ENCODE data around the gene KLRK1. TPM values are rescaled to one million over a fixed set of nuclear protein-coding genes. Genes with fewer than 3 reads are reported as not detected.

Gene KLRK1
- total and polyA plus RNA-seq, 2 of the 4 experiments (the other 2 are of a cell fraction), result not detected

- no peak within 1 kb of the TSS for H2BK5ac ChIP-seq (ENCODE audit: low read depth, low read length, poor library complexity, severe bottlenecking)
- peaks cover 3% of the 10 kb centered on the region; the same call in 1 of the 2 replicates for H3K9me3 ChIP-seq (ENCODE audit: control insufficient read depth, insufficient read depth, low read length)
- H3K56ac ChIP-seq (ENCODE audit: extremely low read depth, insufficient read depth, low read length), result no peak within 1 kb of the TSS
- no peaks in the 10 kb centered on the region for H3K4me1 ChIP-seq (ENCODE audit: control insufficient read depth, insufficient read depth, low read length)
- no peak within 1 kb of the TSS for H4K8ac ChIP-seq (ENCODE audit: low read depth in 2 of 2, low read length in 2 of 2)
- no peak within 1 kb of the TSS for H2AK5ac ChIP-seq (ENCODE audit: low read depth, low read length)
- no TSS peak for BruUV-seq (replicated peaks)
- ChIA-PET CTCF (no interaction called here), POLR2A (ENCODE audit: unreplicated experiment) (no interaction called here)
- H2AK9ac ChIP-seq (replicated peaks; ENCODE audit: low read depth, low read length, poor library complexity), result no peak within 1 kb of the TSS
- H2BK120ac ChIP-seq (ENCODE audit: low read depth, low read length), result no peak within 1 kb of the TSS
- H3K36me3 ChIP-seq (ENCODE audit: control insufficient read depth, insufficient read depth, low read length), result no peaks in the 10 kb centered on the region
- ATAC-seq (ENCODE audit: low read depth) (peak; percentile 53; the same call in 1 of the 2 replicates), DNase-seq (peak; percentile 16)
- no peak within 1 kb of the TSS for H2BK15ac ChIP-seq (ENCODE audit: low read depth, low read length)
- no peak within 1 kb of the TSS for H4K91ac ChIP-seq (ENCODE audit: insufficient read depth, low read depth, low read length)
- in situ Hi-C loops (cut with MboI; ENCODE audit: low sequenced_read_pairs) (no loop called here), intact Hi-C loops (cut with micrococcal nuclease) (loop anchor here (10.0 kb wide), 1 partner anchor 45 kb away; the partner anchor contains the start of gene KLRC1), dilution Hi-C loops (cut with HindIII; ENCODE audit: low sequenced_read_pairs, unreplicated experiment) (no loop called here)
- no peak within 1 kb of the TSS for H3K23ac ChIP-seq (ENCODE audit: low read depth, low read length)
- H3K9ac ChIP-seq (ENCODE audit: low read depth, low read length), result no peak within 1 kb of the TSS
- H3K27me3 ChIP-seq (ENCODE audit: control insufficient read depth, insufficient read depth, low read length), result peaks cover 3% of the 10 kb centered on the region
- 80% methylated on average over 1 of the region's 1 CpG; no CpG with 5 or more reads in 1 of the 2 experiments for WGBS, 2 experiments (ENCODE audit: extremely low coverage in 2 of 2, insufficient read length in 1 of 2)
- no peaks in the 10 kb centered on the region for H3K9me1 ChIP-seq (ENCODE audit: insufficient read depth, low read length)
- H2AFZ ChIP-seq (replicated peaks; ENCODE audit: low read length, poor library complexity), result no peak within 1 kb of the TSS
- H3K79me1 ChIP-seq (ENCODE audit: low read depth in 1 of 2, low read length in 2 of 2), result no peaks in the 10 kb centered on the region
- H2BK20ac ChIP-seq (ENCODE audit: low read depth, low read length), result no peak within 1 kb of the TSS
- no peak within 1 kb of the TSS for H3K27ac ChIP-seq (ENCODE audit: insufficient read depth, low read length)
- no peak within 1 kb of the TSS for H3K4me2 ChIP-seq (ENCODE audit: low read depth, low read length)
- H4K5ac ChIP-seq (ENCODE audit: low read depth, low read length), result no peak within 1 kb of the TSS
- H3K4me3 ChIP-seq (ENCODE audit: insufficient read depth, low read depth, low read length), result no peak within 1 kb of the TSS
- no peaks in the 10 kb centered on the region for H4K20me1 ChIP-seq (ENCODE audit: insufficient read depth, low read length)
- no peak for TF ChIP-seq RFX5 (IDR thresholded peaks at IDR 0.05; ENCODE audit: low read depth, low read length)
- H3K18ac ChIP-seq (ENCODE audit: low read depth, low read length), result no peak within 1 kb of the TSS
- no peak within 1 kb of the TSS for H3K14ac ChIP-seq (replicated peaks; ENCODE audit: low read depth, low read length)
- H3K4ac ChIP-seq (ENCODE audit: low read depth, low read length), result no peak within 1 kb of the TSS
Observed at GRCh38 chr12:10409392-10409791, 19.6 kb upstream of the KLRK1 start, which contains the start of gene KLRC4. Gene KLRC4 (minus strand): TSS chr12:10409757. CDS start chr12:10409575, 182 bp downstream.
